Measurements from ENCODE around the gene GAPDH. TPM values are rescaled to one million over a fixed set of nuclear protein-coding genes. Genes with fewer than 3 reads are reported as not detected.
"Not testable (repeated sequence)": the region's sequence is repeated elsewhere in the genome, so short reads cannot be mapped to it uniquely, and the experiment has no call there.

GAPDH gene
- total RNA-seq, 1 donor from 2014 or later: 6,260 TPM

DNA sequence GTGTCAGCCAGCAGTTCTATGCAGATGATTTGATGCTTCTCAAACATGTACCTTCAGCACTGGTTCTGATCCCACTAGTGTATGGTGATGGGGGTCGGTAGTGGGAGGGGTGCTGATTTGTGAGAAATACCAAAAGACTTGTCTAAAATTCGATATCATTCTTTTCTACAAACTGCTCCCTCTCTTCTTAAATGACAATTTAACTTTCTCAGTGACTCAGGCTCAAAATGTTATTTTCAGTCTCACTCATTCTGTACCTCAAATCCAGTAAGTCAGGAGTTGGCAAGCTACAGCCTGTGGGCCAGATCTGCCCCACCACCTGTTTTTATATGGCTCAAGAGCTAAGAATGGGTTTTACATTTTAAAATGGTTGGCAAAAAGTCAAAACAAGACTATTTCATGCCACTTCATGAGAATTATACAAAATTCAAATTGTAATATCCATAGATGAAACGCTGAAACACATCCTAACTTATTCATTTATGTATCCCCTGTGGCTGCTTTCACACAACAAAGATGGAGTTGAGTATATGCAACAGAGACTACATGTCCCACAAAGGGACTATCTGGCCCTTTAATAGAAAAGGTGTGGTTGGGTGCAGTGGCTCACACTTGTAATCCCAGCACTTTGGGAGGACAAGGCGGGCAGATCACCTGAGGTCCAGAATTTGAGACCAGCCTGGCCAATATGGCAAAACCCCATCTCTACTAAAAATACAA, 40.4 kb downstream of the GAPDH start:
- DNase-seq (ENCODE audit: low read depth): no peak
- H3K4me3 ChIP-seq (ENCODE audit: low read depth, low read length): no peak overlapping the region
- TF ChIP-seq, protein P1, sequence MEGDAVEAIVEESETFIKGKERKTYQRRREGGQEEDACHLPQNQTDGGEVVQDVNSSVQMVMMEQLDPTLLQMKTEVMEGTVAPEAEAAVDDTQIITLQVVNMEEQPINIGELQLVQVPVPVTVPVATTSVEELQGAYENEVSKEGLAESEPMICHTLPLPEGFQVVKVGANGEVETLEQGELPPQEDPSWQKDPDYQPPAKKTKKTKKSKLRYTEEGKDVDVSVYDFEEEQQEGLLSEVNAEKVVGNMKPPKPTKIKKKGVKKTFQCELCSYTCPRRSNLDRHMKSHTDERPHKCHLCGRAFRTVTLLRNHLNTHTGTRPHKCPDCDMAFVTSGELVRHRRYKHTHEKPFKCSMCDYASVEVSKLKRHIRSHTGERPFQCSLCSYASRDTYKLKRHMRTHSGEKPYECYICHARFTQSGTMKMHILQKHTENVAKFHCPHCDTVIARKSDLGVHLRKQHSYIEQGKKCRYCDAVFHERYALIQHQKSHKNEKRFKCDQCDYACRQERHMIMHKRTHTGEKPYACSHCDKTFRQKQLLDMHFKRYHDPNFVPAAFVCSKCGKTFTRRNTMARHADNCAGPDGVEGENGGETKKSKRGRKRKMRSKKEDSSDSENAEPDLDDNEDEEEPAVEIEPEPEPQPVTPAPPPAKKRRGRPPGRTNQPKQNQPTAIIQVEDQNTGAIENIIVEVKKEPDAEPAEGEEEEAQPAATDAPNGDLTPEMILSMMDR (conservative IDR thresholded peaks at IDR 0.05; ENCODE audit: low read depth, low read length): no peak

DNA sequence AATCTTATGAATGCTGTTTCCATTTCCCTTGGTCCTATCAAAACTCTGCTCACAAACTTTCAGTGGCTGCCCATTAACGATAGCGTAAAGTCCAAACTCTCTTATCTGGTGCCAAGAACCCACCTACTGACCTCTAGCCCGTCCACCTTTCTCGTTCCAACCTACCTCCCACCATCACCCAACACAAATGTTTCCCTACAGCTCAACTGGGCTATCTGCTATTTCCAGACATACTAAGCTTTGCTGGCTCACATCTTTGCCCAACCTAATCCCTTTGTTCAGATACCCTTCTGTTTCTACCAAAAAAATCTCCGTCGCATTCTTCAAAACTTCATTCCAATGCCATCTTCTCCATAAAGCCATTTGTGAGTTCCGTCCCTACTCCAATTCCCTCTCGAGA, 41.3 kb downstream of the GAPDH start:
- TF ChIP-seq, protein P1 (conservative IDR thresholded peaks at IDR 0.05; ENCODE audit: low read depth, low read length): no peak
- no peak overlapping the region for H3K4me3 ChIP-seq (ENCODE audit: low read depth, low read length)
- no peak for DNase-seq (ENCODE audit: low read depth)

DNA sequence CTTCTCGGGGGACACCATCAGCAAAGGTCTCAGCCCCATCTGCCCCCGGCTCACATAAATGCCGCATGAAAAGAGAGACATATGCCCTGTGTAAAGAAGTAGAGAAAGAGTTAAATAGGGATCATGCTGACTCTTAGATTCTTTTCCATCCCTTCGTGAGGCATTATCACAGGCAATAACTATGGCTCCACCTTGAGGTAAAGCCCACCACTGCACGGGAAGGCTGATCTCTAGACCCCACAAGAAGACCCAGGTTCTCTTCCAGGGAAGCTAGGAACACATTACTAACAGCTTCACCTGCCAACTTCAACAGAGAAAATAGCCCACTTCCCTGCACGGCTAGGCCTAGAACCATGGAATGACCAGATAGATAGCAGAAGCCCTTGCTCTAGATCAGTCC, 47.9 kb downstream of the GAPDH start:
- H3K4me3 ChIP-seq (ENCODE audit: low read depth, low read length): no peak overlapping the region
- TF ChIP-seq, protein P1 (conservative IDR thresholded peaks at IDR 0.05; ENCODE audit: low read depth, low read length): peak; percentile 37
- DNase-seq (ENCODE audit: low read depth): no peak

DNA sequence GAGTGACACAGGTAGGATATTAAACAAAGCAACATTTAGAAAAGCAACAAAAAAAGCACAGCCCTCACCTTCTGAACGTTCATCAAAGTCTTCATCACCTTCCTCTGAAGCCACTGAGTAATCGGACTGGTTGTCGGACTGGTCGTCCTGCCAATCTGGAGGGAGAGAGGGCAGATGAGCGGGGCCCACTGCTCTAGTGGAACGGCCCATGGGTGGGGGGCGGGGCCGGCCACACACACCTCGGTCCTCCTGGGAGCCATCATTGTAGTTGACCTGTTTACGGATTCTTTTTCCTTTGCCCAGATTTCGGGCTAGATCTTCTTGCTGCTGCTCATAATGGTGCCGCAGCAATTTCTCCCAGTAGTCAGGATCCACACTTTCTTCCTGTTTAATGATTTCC, 48.6 kb downstream of the GAPDH start:
- H3K4me3 ChIP-seq (ENCODE audit: low read depth, low read length): no peak overlapping the region
- no peak for DNase-seq (ENCODE audit: low read depth)
- TF ChIP-seq, protein P1 (conservative IDR thresholded peaks at IDR 0.05; ENCODE audit: low read depth, low read length): no peak

DNA sequence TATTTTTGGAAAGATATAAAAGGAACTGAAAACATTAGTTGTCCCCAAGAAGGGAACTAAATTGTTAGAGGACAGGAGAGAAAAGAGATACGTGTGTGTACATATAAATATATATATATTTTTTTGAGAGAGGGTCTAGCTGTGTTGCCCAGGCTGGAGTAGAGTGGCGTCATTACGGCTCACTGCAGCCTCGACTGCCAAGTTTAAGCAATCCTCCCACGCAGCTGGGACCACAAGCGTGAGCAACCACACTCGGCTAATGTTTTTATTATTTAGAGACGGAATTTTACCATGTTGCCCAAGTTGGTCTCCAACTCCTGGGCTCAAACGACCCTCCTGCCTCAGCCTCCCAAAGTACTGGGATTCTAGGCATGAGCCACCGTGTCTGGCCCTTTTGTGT, 50.0 kb downstream of the GAPDH start:
- TF ChIP-seq, protein P1 (conservative IDR thresholded peaks at IDR 0.05; ENCODE audit: low read depth, low read length): no peak
- H3K4me3 ChIP-seq (ENCODE audit: low read depth, low read length): no peak overlapping the region
- no peak for DNase-seq (ENCODE audit: low read depth)

DNA sequence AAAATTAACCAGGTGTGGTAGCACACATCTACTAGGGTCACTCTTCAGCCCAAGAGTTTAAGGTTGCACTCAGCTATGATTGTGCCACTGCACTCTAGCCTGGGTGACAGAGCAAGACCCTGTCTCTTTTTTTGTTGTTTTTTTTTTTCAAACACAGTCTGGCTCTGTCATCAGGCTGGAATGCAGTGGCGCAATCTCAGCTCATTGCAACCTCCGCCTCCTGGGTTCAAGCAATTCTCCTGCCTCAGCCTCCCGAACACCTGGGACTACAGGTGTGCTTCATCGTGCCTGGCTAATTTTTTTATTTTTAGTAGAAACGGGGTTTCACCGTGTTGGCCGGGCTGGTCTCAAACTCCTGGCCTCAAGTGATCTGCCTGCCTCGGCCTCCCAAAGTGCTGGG, 52.3 kb downstream of the GAPDH start:
- not testable (repeated sequence) for H3K4me3 ChIP-seq (ENCODE audit: low read depth, low read length); DNase-seq (ENCODE audit: low read depth)

Other genes starting within 250 kb of the GAPDH start
- 3.5 and 9.6 TPM in 2 replicates for gene PLEKHG6, start 223.8 kb upstream of the GAPDH start, total RNA-seq
- gene TNFRSF1A, start 192.4 kb upstream of the GAPDH start, total RNA-seq: 163 and 186 TPM in 2 replicates
- 15.6 and 52.2 TPM in 2 replicates for gene SCNN1A, start 159.0 kb upstream of the GAPDH start, total RNA-seq
- gene LTBR, start 150.4 kb upstream of the GAPDH start, total RNA-seq: 108 and 152 TPM in 2 replicates
- gene CD27, start 89.6 kb upstream of the GAPDH start, total RNA-seq: not detected in 2 replicates
- 6.5 and 17.0 TPM in 2 replicates for gene TAPBPL, start 82.5 kb upstream of the GAPDH start, total RNA-seq
- 2.0 and 2.6 TPM in 2 replicates for gene VAMP1, start 63.8 kb upstream of the GAPDH start, total RNA-seq
- 132 and 156 TPM in 2 replicates for gene MRPL51, start 41.3 kb upstream of the GAPDH start, total RNA-seq
- gene NCAPD2, start 40.4 kb upstream of the GAPDH start, total RNA-seq: 74.8 and 109 TPM in 2 replicates
- 7.5 and 11.3 TPM in 2 replicates for gene IFFO1, start 21.5 kb downstream of the GAPDH start, total RNA-seq
- 43.2 and 66.0 TPM in 2 replicates for gene NOP2, start 33.8 kb downstream of the GAPDH start, total RNA-seq
- gene CHD4, start 72.9 kb downstream of the GAPDH start, total RNA-seq: 242 and 346 TPM in 2 replicates
- 0.81 and 0.94 TPM in 2 replicates for gene LPAR5, start 101.4 kb downstream of the GAPDH start, total RNA-seq
- 0.58 TPM in 1 of 2 replicates, not detected in the other for gene ACRBP, start 112.9 kb downstream of the GAPDH start, total RNA-seq
- gene ING4, start 128.6 kb downstream of the GAPDH start, total RNA-seq: 18.4 and 60.0 TPM in 2 replicates
- gene ZNF384, start 154.9 kb downstream of the GAPDH start, total RNA-seq: 19.9 and 21.9 TPM in 2 replicates
- gene PIANP, start 166.3 kb downstream of the GAPDH start, total RNA-seq: 0.06 TPM in 1 of 2 replicates, not detected in the other
- gene COPS7A, start 189.5 kb downstream of the GAPDH start, total RNA-seq: 59.2 and 63.5 TPM in 2 replicates
- gene MLF2, start 218.6 kb downstream of the GAPDH start, total RNA-seq: 185 and 294 TPM in 2 replicates
- gene PTMS, start 231.8 kb downstream of the GAPDH start, total RNA-seq: 91.7 and 266 TPM in 2 replicates
- not detected in 2 replicates for gene LAG3, start 238.0 kb downstream of the GAPDH start, total RNA-seq